Stomach (tissue), 9 donors: ENCODE data around the gene TAF1B. TPM values are rescaled to one million over a fixed set of nuclear protein-coding genes. Genes with fewer than 3 reads are reported as not detected.

Source experiments
- DNase-seq, 2 donors: peaks; one replicate each; pipeline versions ENCODE4 v3.0.0 to v3.0.0-alpha.2; 2013 to 2019
- H3K27ac ChIP-seq, 5 donors: fragments of 200-600 bp in 4 of 5; sonication (generic) in 4 of 5; one replicate each; pipeline ENCODE4 v1.5.1; 2013 to 2019; ENCODE audit warnings: mild to moderate bottlenecking in 1 of 5, moderate library complexity in 1 of 5
- H3K27me3 ChIP-seq, 3 donors: fragments of 200-600 bp; sonication (generic); one replicate each; pipeline ENCODE4 v1.5.1; 2017 to 2019; ENCODE audit warnings: mixed run types in 1 of 3
- H3K36me3 ChIP-seq, 4 donors: fragments of 200-600 bp; sonication (generic); 1 replicate in 3 of 4; 2 replicates in 1 of 4; pipeline ENCODE4 v1.5.1; 2016 to 2019
- H3K4me1 ChIP-seq, 4 donors: fragments of 200-600 bp; sonication (generic); one replicate each; pipeline ENCODE4 v1.5.1; 2016 to 2019
- H3K4me3 ChIP-seq, 4 donors: fragments of 200-600 bp; sonication (generic) in 3 of 4; one replicate each; pipeline ENCODE4 v1.5.1; 2016 to 2019; ENCODE audit warnings: mild to moderate bottlenecking in 1 of 4
- H3K9me3 ChIP-seq, 4 donors: fragments of 200-600 bp; sonication (generic); one replicate each; pipeline ENCODE4 v1.5.1; 2016 to 2019
- CTCF ChIP-seq, 7 experiments: fragments of 450-650 bp in 4 of 7; fragments of 200-600 bp in 3 of 7; sonication (generic) in 3 of 7; IDR thresholded peaks; one replicate each; pipeline ENCODE4 v1.5.1; 2016 to 2019; ENCODE audit warnings: antibody characterized with exemption in 7 of 7, control low read depth in 2 of 7, mild to moderate bottlenecking in 1 of 7
- EP300 ChIP-seq: sonication (generic); formaldehyde crosslinking; IDR thresholded peaks from one replicate; pipeline ENCODE4 v1.6.1; 2017; ENCODE audit warnings: antibody characterized with exemption
- POLR2A ChIP-seq, 4 donors: fragments of 450-650 bp; IDR thresholded peaks; one replicate each; pipeline ENCODE4 v1.6.1; 2016; ENCODE audit warnings: antibody characterized with exemption in 4 of 4, control low read depth in 2 of 4, mild to moderate bottlenecking in 1 of 4, moderate library complexity in 1 of 4
- POLR2AphosphoS5 ChIP-seq, 3 donors: sonication (generic); formaldehyde crosslinking; IDR thresholded peaks; one replicate each; pipeline ENCODE4 v1.6.1; 2016; ENCODE audit warnings: antibody characterized with exemption in 3 of 3
- WGBS, 5 donors: extraction: QIAGEN DNeasy Blood & Tissue Kit in 3 of 5; methylation state at CpG; one replicate each; pipeline versions ENCODE4 v1.1.5 to v1.1.7; 2013 to 2018; 5-methylcytosine and 5-hydroxymethylcytosine counted together
- intact Hi-C: fragments of 100-400 bp; cut with DNase I; formaldehyde crosslinking; loops from one replicate; pipeline ENCODE4 v1.15.1; 2023; ENCODE audit warnings: low total_unique reads
- polyA plus RNA-seq, 3 donors: library from polyadenylated mRNA; stranded (reverse); fragments of 200-250 nt; gene quantifications; one replicate each; pipeline ENCODE4 v1.2.3, GENCODE V29; 2013
- total RNA-seq, 5 donors: library from RNA; depleted of rRNA; stranded (reverse); fragments of >200 nt; gene quantifications; one replicate each; pipeline versions ENCODE4 v1.1.0 to v1.2.3, GENCODE V29; 2014 to 2016
- donor health status: healthy with polysubstance abuse.
- donor health status: Bipolar disorder and iron deficiency.
- donor health status: healthy.

The TAF1B gene
- total and polyA plus RNA-seq, 8 donors, result 3.8 to 34.6 (median 6.4) TPM

- Histone ChIP-seq H3K36me3 (no peaks in the 10 kb centered on the region), H3K4me3 (no peak overlapping the region), H3K27me3 (no peaks in the 10 kb centered on the region), H3K9me3 (no peaks in the 10 kb centered on the region), H3K4me1 (no peaks in the 10 kb centered on the region), H3K27ac (no peak overlapping the region)
- 88 to 94% (median 92%) methylated on average over 4 of the region's 4 CpGs for WGBS, 5 donors
- intact Hi-C loops, result no loop called here
- no peak for DNase-seq
- TF ChIP-seq POLR2A (IDR thresholded peaks at IDR 0.05) (no peak), CTCF (IDR thresholded peaks at IDR 0.05) (no peak), EP300 (no peak), POLR2AphosphoS5 (IDR thresholded peaks at IDR 0.05) (no peak)
Measured at GRCh38 chr2:9837451-9837850, 5.8 kb upstream of the TAF1B start.

- H3K36me3 ChIP-seq, result no peaks in the 10 kb centered on the region
- no peak overlapping the region for H3K4me3 ChIP-seq
- no peak overlapping the region for H3K27ac ChIP-seq
- DNase-seq, result no peak
- intact Hi-C loops, result no loop called here
- TF ChIP-seq POLR2A (IDR thresholded peaks at IDR 0.05), result no peak
- no peak for TF ChIP-seq POLR2AphosphoS5 (IDR thresholded peaks at IDR 0.05)
- no peak for TF ChIP-seq CTCF (IDR thresholded peaks at IDR 0.05)
- TF ChIP-seq EP300, result no peak
- H3K4me1 ChIP-seq, result peaks cover 0 to 3% (median 0%) of the 10 kb centered on the region in 4 donors
- no peaks in the 10 kb centered on the region for H3K9me3 ChIP-seq
- H3K27me3 ChIP-seq, result no peaks in the 10 kb centered on the region
Measured at GRCh38 chr2:9838391-9838790, 4.9 kb upstream of the TAF1B start.

- no peak for DNase-seq
- no peaks in the 10 kb centered on the region for H3K27me3 ChIP-seq
- no peaks in the 10 kb centered on the region for H3K9me3 ChIP-seq
- 18 to 23% (median 20%) methylated on average over 21 of the region's 21 CpGs for WGBS, 5 donors
- peaks cover 16 to 40% (median 29%) of the 10 kb centered on the region in 4 donors for H3K4me1 ChIP-seq
- TF ChIP-seq POLR2A (IDR thresholded peaks at IDR 0.05) (no peak), EP300 (no peak), POLR2AphosphoS5 (IDR thresholded peaks at IDR 0.05) (no peak), CTCF (IDR thresholded peaks at IDR 0.05) (no peak)
- peak overlapping the region; percentile 86 to 95 (median 88) for H3K27ac ChIP-seq
- H3K4me3 ChIP-seq, result peak overlapping the region; percentile 71 to 77 (median 76)
- intact Hi-C loops, result loop anchor here (10.0 kb wide), 1 partner anchor 112 kb away; the partner anchor contains the start of gene GRHL1
- H3K36me3 ChIP-seq, result peaks cover 9 to 21% (median 17%) of the 10 kb centered on the region in 4 donors
Measured at GRCh38 chr2:9842487-9843228, 616 bp upstream of the TAF1B start.

GRCh38 chr2:9844036-9844483, 786 bp downstream of the TAF1B start:
- Histone ChIP-seq H3K4me1 (peaks cover 16 to 41% (median 29%) of the 10 kb centered on the region in 4 donors), H3K27ac (peak overlapping the region; percentile 86 to 95 (median 88)), H3K36me3 (peaks cover 9 to 22% (median 18%) of the 10 kb centered on the region in 4 donors), H3K27me3 (no peaks in the 10 kb centered on the region), H3K9me3 (no peaks in the 10 kb centered on the region), H3K4me3 (peak overlapping the region; percentile 71 to 77 (median 76))
- TF ChIP-seq POLR2A (IDR thresholded peaks at IDR 0.05), result no peak
- no peak for TF ChIP-seq POLR2AphosphoS5 (IDR thresholded peaks at IDR 0.05)
- no peak for TF ChIP-seq CTCF (IDR thresholded peaks at IDR 0.05)
- no peak for TF ChIP-seq EP300
- WGBS, 5 donors, result 19 to 30% (median 22%) methylated on average over 15 of the region's 15 CpGs
- intact Hi-C loops, result loop anchor here (10.0 kb wide), 1 partner anchor 111 kb away; the partner anchor contains the start of gene GRHL1
- peak in 1 of 2 donors; percentile 52 for DNase-seq
